Measurements from ENCODE around the gene CLN6. TPM values are rescaled to one million over a fixed set of nuclear protein-coding genes. Genes with fewer than 3 reads are reported as not detected.
A peak's percentile ranks its signal among the peaks of the same experiment; 100 is the strongest.
"Not testable (repeated sequence)": the region's sequence is repeated elsewhere in the genome, so short reads cannot be mapped to it uniquely, and the experiment has no call there.

Gene CLN6
- polyA plus RNA-seq, 4 donors = 31.6 to 47.3 (median 38.8) TPM

GRCh38 chr15:68256675-68257450 lies 27.3 kb upstream of the CLN6 start:
- peak; percentile 63 to 79 (median 73) for DNase-seq (ENCODE audit: low read depth in 4 of 4, low spot score in 2 of 4)

- DNase-seq (ENCODE audit: low read depth in 4 of 4, low spot score in 2 of 4) = peak in 1 of 4 donors; percentile 69
Observed at GRCh38 chr15:68252925-68253534, 23.5 kb upstream of the CLN6 start.

GRCh38 chr15:68249058-68249713 lies 19.7 kb upstream of the CLN6 start:
- DNase-seq (ENCODE audit: low read depth in 4 of 4, low spot score in 2 of 4) = no peak

- DNase-seq (ENCODE audit: low read depth in 4 of 4, low spot score in 2 of 4) = no peak
Observed at GRCh38 chr15:68244235-68244634, 14.7 kb upstream of the CLN6 start.

- no peak for DNase-seq (ENCODE audit: low read depth in 4 of 4, low spot score in 2 of 4)
Observed at GRCh38 chr15:68241088-68241935, 11.8 kb upstream of the CLN6 start.

GRCh38 chr15:68239025-68239424 lies 9.5 kb upstream of the CLN6 start:
- DNase-seq (ENCODE audit: low read depth in 4 of 4, low spot score in 2 of 4) = no peak

- no peak for DNase-seq (ENCODE audit: low read depth in 4 of 4, low spot score in 2 of 4)
Observed at GRCh38 chr15:68235022-68235421, 5.5 kb upstream of the CLN6 start.

- DNase-seq (ENCODE audit: low read depth in 4 of 4, low spot score in 2 of 4) = not testable (repeated sequence)
Observed at GRCh38 chr15:68234520-68234919, 5.0 kb upstream of the CLN6 start.

GRCh38 chr15:68234060-68234459 lies 4.5 kb upstream of the CLN6 start:
- no peak for DNase-seq (ENCODE audit: low read depth in 4 of 4, low spot score in 2 of 4)

GRCh38 chr15:68232937-68233336 lies 3.4 kb upstream of the CLN6 start:
- DNase-seq (ENCODE audit: low read depth in 4 of 4, low spot score in 2 of 4) = no peak

GRCh38 chr15:68232449-68232848 lies 2.9 kb upstream of the CLN6 start:
- DNase-seq (ENCODE audit: low read depth in 4 of 4, low spot score in 2 of 4) = no peak

- no peak for DNase-seq (ENCODE audit: low read depth in 4 of 4, low spot score in 2 of 4)
Observed at GRCh38 chr15:68231102-68231818, 1.7 kb upstream of the CLN6 start.

GRCh38 chr15:68230157-68231100 lies 901 bp upstream of the CLN6 start:
- DNase-seq (ENCODE audit: low read depth in 4 of 4, low spot score in 2 of 4) = no peak

GRCh38 chr15:68228971-68229385 lies 550 bp downstream of the CLN6 start:
- no peak for DNase-seq (ENCODE audit: low read depth in 4 of 4, low spot score in 2 of 4)

- no peak for DNase-seq (ENCODE audit: low read depth in 4 of 4, low spot score in 2 of 4)
Observed at GRCh38 chr15:68228143-68228970, 1.2 kb downstream of the CLN6 start.

- no peak for DNase-seq (ENCODE audit: low read depth in 4 of 4, low spot score in 2 of 4)
Observed at GRCh38 chr15:68227643-68228142, 1.8 kb downstream of the CLN6 start.

- DNase-seq (ENCODE audit: low read depth in 4 of 4, low spot score in 2 of 4) = not testable (repeated sequence)
Observed at GRCh38 chr15:68225442-68225841, 4.1 kb downstream of the CLN6 start.
